PC-3 (cell line): ENCODE data around the gene TMEM259. TPM values are rescaled to one million over a fixed set of nuclear protein-coding genes. Genes with fewer than 3 reads are reported as not detected.
A peak's percentile ranks its signal among the peaks of the same experiment; 100 is the strongest.

ENCODE experiments used
- ATAC-seq: fragments of 200-7000 bp; cut with Tn5 transposase; 2 replicates; pipeline ENCODE4 v1.9.1; 2020; ENCODE audit warnings: mild to moderate bottlenecking, moderate library complexity
- BruUV-seq: library from RNA; stranded (reverse); fragments of 400-500 nt; replicated peaks from 2 replicates; lab custom pipeline; 2021; lab: Mats Ljungman, UMichigan
- CTCF ChIA-PET: fragments of 300-600 bp; sonication (Branson Sonifier 250); formaldehyde crosslinking; loops from one replicate; lab custom pipeline; 2022; ENCODE audit warnings: antibody characterized with exemption; lab: Charles Lee
- POLR2A ChIA-PET: fragments of 300-600 bp; sonication (Branson Sonifier 250); formaldehyde crosslinking; loops from one replicate; lab custom pipeline; 2022; ENCODE audit warnings: antibody characterized with exemption; ENCODE audit not compliant: unreplicated experiment; lab: Charles Lee
- DNase-seq: peaks from one replicate; pipeline ENCODE4 v3.0.0-alpha.2; 2015
- H2AFZ ChIP-seq: fragments of 300-600 bp; sonication (generic); 2 replicates; pipeline ENCODE4 v1.6.0; 2016; ENCODE audit warnings: antibody characterized with exemption, low read length
- H3F3A ChIP-seq: fragments of 300-600 bp; sonication (generic); one replicate; pipeline ENCODE4 v1.6.0; 2017; ENCODE audit warnings: antibody characterized with exemption, low read length, control low read depth, mild to moderate bottlenecking; ENCODE audit not compliant: unreplicated experiment
- H3K27ac ChIP-seq: fragments of 300-600 bp; sonication (generic); 2 replicates; pipeline ENCODE4 v1.5.1; 2016; ENCODE audit warnings: mild to moderate bottlenecking, low read length
- H3K27me3 ChIP-seq: fragments of 300-600 bp; sonication (generic); 2 replicates; pipeline ENCODE4 v1.6.1; 2016; ENCODE audit warnings: low read length, mixed read lengths
- H3K36me3 ChIP-seq: fragments of 300-600 bp; sonication (generic); 2 replicates; pipeline ENCODE4 v1.6.1; 2016; ENCODE audit warnings: low read depth, mixed run types, low read length, mixed read lengths
- H3K4me1 ChIP-seq: fragments of 300-600 bp; sonication (generic); 2 replicates; pipeline ENCODE4 v1.5.1; 2016; ENCODE audit warnings: low read length; ENCODE audit not compliant: insufficient read depth
- H3K4me2 ChIP-seq: fragments of 300-600 bp; sonication (generic); 2 replicates; pipeline ENCODE4 v1.6.0; 2016; ENCODE audit warnings: low read length
- H3K4me3 ChIP-seq: fragments of 300-600 bp; sonication (generic); 2 replicates; pipeline ENCODE4 v1.5.1; 2016; ENCODE audit warnings: mild to moderate bottlenecking, low read length, mixed read lengths
- H3K79me2 ChIP-seq: fragments of 300-600 bp; sonication (generic); 2 replicates; pipeline ENCODE4 v1.6.1; 2017; ENCODE audit warnings: low read length, mixed read lengths
- H3K9ac ChIP-seq: fragments of 300-600 bp; sonication (generic); 2 replicates; pipeline ENCODE4 v1.6.0; 2016; ENCODE audit warnings: mild to moderate bottlenecking, low read length
- H3K9me2 ChIP-seq: fragments of 300-600 bp; sonication (generic); replicated peaks from 2 replicates; pipeline ENCODE4 v1.6.1; 2016; ENCODE audit warnings: mixed run types, low read length, mixed read lengths
- H3K9me3 ChIP-seq: fragments of 300-600 bp; sonication (generic); 2 replicates; pipeline ENCODE4 v1.6.1; 2016; ENCODE audit warnings: low read length, mixed read lengths
- H4K20me1 ChIP-seq: fragments of 300-600 bp; sonication (generic); 2 replicates; pipeline ENCODE4 v1.6.1; 2016; ENCODE audit warnings: low read length, mixed read lengths
- EZH2 ChIP-seq: fragments of 300-600 bp; sonication (generic); IDR thresholded peaks from one replicate; pipeline ENCODE4 v1.6.1; 2017; ENCODE audit warnings: antibody characterized with exemption, mild to moderate bottlenecking, low read length; ENCODE audit not compliant: unreplicated experiment
- EZH2phosphoT487 ChIP-seq: fragments of 300-600 bp; sonication (generic); IDR thresholded peaks from 2 replicates; pipeline ENCODE4 v1.6.1; 2018; ENCODE audit warnings: mild to moderate bottlenecking, antibody characterized with exemption, low read length, borderline replicate concordance
- intact Hi-C: fragments of 100-400 bp; cut with micrococcal nuclease; formaldehyde crosslinking; loops from 2 replicates; pipeline ENCODE4 v1.9.0; 2023
- total RNA-seq: library from RNA; depleted of rRNA; stranded (reverse); fragments of >200 nt; gene quantifications from 2 replicates; pipeline ENCODE4 v1.2.3, GENCODE V29; 2014
- TF ChIP-seq, protein P1 (sequence below): fragments of 300-600 bp; sonication (generic); conservative IDR thresholded peaks from 2 replicates; pipeline ENCODE4 v1.5.1; 2017; ENCODE audit warnings: antibody characterized with exemption, low read depth, mild to moderate bottlenecking, low read length

TMEM259 gene
- total RNA-seq, 1 experiment from 2014 or later = 136 TPM

- peak; percentile 44 for DNase-seq
- intact Hi-C loops = no loop called here
- no TSS peak for BruUV-seq
- H3K4me3 ChIP-seq = no peak overlapping the region
- ATAC-seq = peak; percentile 59; the same call in 1 of the 2 replicates
- ChIA-PET POLR2A (no interaction called here), CTCF (interaction anchor here (0.6 kb wide), 1 partner anchor 22 kb away, joined by 3 read pairs; the partner anchor contains the start of gene WDR18)
- H3K4me2 ChIP-seq = no peak overlapping the region
- peaks cover 14% of the 10 kb centered on the region; the same call in 1 of the 2 replicates for H3K4me1 ChIP-seq
- H3K9me3 ChIP-seq = no peaks in the 10 kb centered on the region
- H3K9ac ChIP-seq = no peak overlapping the region
- no peaks in the 10 kb centered on the region for H3K79me2 ChIP-seq
- H3F3A ChIP-seq = no peaks in the 10 kb centered on the region
- TF ChIP-seq EZH2 = no peak
- no peak for TF ChIP-seq EZH2phosphoT487
- TF ChIP-seq, protein P1, sequence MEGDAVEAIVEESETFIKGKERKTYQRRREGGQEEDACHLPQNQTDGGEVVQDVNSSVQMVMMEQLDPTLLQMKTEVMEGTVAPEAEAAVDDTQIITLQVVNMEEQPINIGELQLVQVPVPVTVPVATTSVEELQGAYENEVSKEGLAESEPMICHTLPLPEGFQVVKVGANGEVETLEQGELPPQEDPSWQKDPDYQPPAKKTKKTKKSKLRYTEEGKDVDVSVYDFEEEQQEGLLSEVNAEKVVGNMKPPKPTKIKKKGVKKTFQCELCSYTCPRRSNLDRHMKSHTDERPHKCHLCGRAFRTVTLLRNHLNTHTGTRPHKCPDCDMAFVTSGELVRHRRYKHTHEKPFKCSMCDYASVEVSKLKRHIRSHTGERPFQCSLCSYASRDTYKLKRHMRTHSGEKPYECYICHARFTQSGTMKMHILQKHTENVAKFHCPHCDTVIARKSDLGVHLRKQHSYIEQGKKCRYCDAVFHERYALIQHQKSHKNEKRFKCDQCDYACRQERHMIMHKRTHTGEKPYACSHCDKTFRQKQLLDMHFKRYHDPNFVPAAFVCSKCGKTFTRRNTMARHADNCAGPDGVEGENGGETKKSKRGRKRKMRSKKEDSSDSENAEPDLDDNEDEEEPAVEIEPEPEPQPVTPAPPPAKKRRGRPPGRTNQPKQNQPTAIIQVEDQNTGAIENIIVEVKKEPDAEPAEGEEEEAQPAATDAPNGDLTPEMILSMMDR = no peak
- H3K9me2 ChIP-seq = no peaks in the 10 kb centered on the region
- H3K27me3 ChIP-seq = no peaks in the 10 kb centered on the region
- no peak overlapping the region for H2AFZ ChIP-seq
- H3K27ac ChIP-seq = no peak overlapping the region
- H4K20me1 ChIP-seq = no peaks in the 10 kb centered on the region
- H3K36me3 ChIP-seq = no peaks in the 10 kb centered on the region
Observed at GRCh38 chr19:961866-962620, 58.9 kb downstream of the TMEM259 start.

- Histone ChIP-seq H3K9me2 (no peaks in the 10 kb centered on the region), H3K4me1 (peaks cover 14% of the 10 kb centered on the region; the same call in 1 of the 2 replicates), H2AFZ (no peak overlapping the region), H3K27me3 (no peaks in the 10 kb centered on the region), H3K9ac (no peak overlapping the region), H3K4me2 (no peak overlapping the region), H3K4me3 (no peak overlapping the region), H3K79me2 (no peaks in the 10 kb centered on the region), H3K36me3 (no peaks in the 10 kb centered on the region), H3K27ac (no peak overlapping the region), H4K20me1 (no peaks in the 10 kb centered on the region), H3K9me3 (no peaks in the 10 kb centered on the region), H3F3A (no peaks in the 10 kb centered on the region)
- ATAC-seq (no peak), DNase-seq (no peak)
- intact Hi-C loops = no loop called here
- BruUV-seq = no TSS peak
- TF ChIP-seq EZH2 (no peak), EZH2phosphoT487 (no peak)
- TF ChIP-seq, protein P1 = no peak
- ChIA-PET CTCF (no interaction called here), POLR2A (no interaction called here)
Observed at GRCh38 chr19:960601-960938, 60.4 kb downstream of the TMEM259 start.

- H3K27ac ChIP-seq = no peak overlapping the region
- no peak overlapping the region for H3K4me3 ChIP-seq
- no peaks in the 10 kb centered on the region for H3K79me2 ChIP-seq
- H2AFZ ChIP-seq = no peak overlapping the region
- ATAC-seq (no peak), DNase-seq (no peak)
- H3K9me3 ChIP-seq = no peaks in the 10 kb centered on the region
- H3K27me3 ChIP-seq = no peaks in the 10 kb centered on the region
- H3K4me2 ChIP-seq = no peak overlapping the region
- ChIA-PET CTCF (no interaction called here), POLR2A (interaction anchor here (0.7 kb wide), 1 partner anchor 24 kb away, joined by 3 read pairs; the partner anchor contains the start of gene WDR18)
- no TSS peak for BruUV-seq
- intact Hi-C loops = no loop called here
- no peak overlapping the region for H3K9ac ChIP-seq
- H3K4me1 ChIP-seq = peaks cover 14% of the 10 kb centered on the region; the same call in 1 of the 2 replicates
- TF ChIP-seq EZH2 (no peak), EZH2phosphoT487 (no peak)
- TF ChIP-seq, protein P1 = no peak
- H3K9me2 ChIP-seq = no peaks in the 10 kb centered on the region
- H3K36me3 ChIP-seq = no peaks in the 10 kb centered on the region
- H4K20me1 ChIP-seq = no peaks in the 10 kb centered on the region
- no peaks in the 10 kb centered on the region for H3F3A ChIP-seq
Observed at GRCh38 chr19:960020-960419, 60.9 kb downstream of the TMEM259 start.
